ENCODE results near the gene NUDT2.

- TF ChIP-seq CTCF (IDR thresholded peaks at IDR 0.05) (no peak), POLR2A (IDR thresholded peaks at IDR 0.05) (no peak), EP300 (IDR thresholded peaks at IDR 0.05) (no peak)
Observed at GRCh38 chr9:34374905-34375552, 45.7 kb downstream of the NUDT2 start.

All from tibial nerve (tissue), 4 donors.